GM18867 (cell line): ENCODE measurements around the gene KCNJ15.

ENCODE experiments used
- ATAC-seq: cut with Tn5 transposase; IDR thresholded peaks from one replicate; pipeline ENCODE4 v1.9.1; 2021; ENCODE audit warnings: mild to moderate bottlenecking, moderate library complexity; ENCODE audit not compliant: unreplicated experiment

Gene KCNJ15

GRCh38 chr21:38325216-38325615 is 68.4 kb downstream of the KCNJ15 start:
- no peak for ATAC-seq

DNA sequence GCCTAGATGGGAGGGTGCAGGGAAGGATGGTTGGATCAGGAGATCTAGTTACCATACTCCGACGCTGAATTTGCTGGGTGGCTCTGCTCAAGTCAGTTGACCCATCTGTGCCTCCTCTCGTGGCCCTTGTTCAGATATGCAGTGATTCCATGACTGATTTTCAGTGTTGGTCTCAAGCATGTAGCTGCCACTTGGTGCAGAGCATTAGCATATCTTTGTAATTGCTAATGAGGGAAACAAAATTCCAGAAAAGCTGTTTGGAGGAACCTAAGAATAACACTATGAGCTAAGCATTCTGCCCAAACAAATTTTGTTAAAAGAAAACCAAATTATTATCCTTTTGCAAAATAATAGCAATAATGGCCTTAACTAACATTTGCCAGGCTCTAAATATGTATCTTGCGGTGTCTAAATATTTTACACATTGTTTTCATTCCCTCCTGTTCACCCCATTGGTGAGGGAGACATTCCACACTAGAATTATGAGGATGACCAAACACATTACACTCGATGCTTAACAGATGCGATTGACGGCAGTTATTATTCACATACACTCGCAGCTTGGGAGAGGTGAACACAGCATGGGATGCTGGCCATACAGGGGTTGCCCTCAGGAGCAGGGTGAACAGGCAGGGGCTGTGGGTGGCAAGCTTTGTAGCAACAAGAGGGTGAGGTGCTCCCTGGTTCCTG is 69.1 kb downstream of the KCNJ15 start:
- no peak for ATAC-seq

GRCh38 chr21:38326429-38326828 is 69.6 kb downstream of the KCNJ15 start:
- ATAC-seq = no peak

- no peak for ATAC-seq
Measured at GRCh38 chr21:38326899-38327298, 70.1 kb downstream of the KCNJ15 start.

DNA sequence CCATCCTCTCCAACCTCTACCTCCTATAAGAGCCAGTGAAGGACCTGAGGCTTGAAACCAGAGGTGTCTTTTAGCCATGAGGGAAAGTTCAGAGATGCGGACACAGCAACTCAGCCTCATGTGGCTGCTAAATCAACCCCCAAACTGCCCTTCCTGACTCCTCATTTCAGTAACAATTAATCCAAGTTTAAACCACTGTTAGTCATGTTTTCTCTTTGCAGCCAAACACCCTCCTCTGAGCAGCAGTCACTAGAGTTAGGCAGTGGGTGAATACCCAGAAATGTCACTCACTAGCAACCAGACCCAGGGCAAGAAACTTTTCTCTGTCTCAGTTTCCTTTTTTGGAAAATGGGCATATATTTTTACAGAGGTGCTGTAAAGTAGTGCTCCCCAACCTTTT is 71.2 kb downstream of the KCNJ15 start:
- no peak for ATAC-seq

DNA sequence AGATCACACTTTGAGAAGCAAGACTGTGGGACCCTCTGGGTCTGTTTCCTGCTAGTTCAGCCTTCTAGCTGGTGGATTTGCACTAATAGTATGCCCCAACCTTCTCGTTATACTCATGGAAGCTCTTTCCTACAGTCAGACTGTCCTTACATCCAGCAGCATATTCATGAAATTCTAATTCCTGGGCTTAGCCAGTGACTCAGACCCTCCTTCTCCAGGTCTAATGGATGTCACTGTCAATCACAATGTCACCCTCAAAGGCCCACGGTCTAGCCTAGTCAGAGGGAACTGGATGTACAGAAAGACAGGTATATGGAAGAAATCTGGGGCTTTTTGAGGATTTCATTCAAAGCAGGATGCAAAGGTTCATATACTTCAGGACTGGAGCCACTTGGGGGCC is 72.4 kb downstream of the KCNJ15 start:
- ATAC-seq = no peak

DNA sequence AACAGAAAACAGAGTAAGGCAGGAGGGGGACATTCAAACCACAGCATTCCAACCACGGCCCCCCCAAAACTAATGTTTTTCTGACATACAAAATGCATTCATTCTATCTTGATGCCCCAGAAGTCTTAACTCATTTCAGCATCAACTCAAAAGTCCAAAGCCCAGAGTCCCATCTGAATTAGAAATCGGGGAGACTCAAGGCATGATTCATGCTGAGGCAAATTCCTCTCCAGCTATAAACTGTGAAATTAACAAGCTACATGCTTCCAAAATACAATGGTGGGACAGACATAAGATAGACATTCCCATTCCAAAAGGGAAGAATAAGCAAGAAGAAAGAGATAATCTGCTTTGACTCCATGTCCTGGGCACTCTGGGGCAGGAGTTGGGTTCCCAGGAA is 73.9 kb downstream of the KCNJ15 start:
- ATAC-seq = no peak

- no peak for ATAC-seq
Measured at GRCh38 chr21:38333301-38334272, 76.8 kb downstream of the KCNJ15 start.

GRCh38 chr21:38334866-38335265 is 78.1 kb downstream of the KCNJ15 start:
- no peak for ATAC-seq

- ATAC-seq = no peak
Measured at GRCh38 chr21:38337793-38338192, 81.0 kb downstream of the KCNJ15 start.

DNA sequence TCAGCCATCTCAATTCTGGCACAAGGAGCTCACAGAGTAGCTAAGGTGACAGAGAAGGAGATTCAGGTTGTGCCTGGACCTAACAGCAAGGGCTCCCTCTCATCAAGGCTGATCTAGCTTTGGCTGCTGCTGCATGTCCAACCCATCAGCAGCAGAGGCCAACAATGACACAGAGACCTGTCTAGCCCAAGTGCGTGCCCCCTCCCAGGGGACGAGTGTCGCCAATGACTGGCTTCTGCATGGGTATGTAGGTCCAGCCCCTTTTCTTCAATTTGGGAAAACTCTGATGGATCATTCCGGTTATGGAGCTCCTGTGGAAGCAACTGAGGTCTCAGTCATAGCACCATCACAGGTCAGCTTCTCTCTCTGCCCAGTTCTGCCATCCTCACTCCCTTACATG is 83.3 kb downstream of the KCNJ15 start:
- ATAC-seq = no peak

DNA sequence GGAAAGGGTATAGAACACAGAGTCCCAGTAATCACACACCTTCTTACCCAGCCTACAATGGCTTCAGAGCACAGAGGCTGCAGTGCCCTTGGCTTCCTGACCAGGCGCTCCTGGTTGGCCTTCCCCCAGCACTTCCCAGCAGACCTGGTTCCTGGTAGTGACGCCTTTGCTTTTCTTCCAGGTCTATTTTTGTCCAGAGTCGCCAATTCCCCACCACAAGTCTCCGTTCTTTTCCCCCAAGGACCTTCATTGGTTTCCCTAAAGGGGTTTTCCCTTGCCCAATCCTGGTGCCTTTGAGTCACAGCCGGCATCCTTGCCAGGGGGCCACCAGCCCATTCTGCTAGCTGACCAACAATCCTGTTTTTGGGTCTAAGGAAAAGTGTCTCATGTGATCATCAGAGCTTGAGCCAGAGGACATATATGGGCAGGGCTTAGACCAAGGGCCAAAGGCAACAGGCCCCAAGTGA is 84.8 kb downstream of the KCNJ15 start:
- no peak for ATAC-seq

GRCh38 chr21:38342739-38343138 is 85.9 kb downstream of the KCNJ15 start:
- ATAC-seq = no peak

DNA sequence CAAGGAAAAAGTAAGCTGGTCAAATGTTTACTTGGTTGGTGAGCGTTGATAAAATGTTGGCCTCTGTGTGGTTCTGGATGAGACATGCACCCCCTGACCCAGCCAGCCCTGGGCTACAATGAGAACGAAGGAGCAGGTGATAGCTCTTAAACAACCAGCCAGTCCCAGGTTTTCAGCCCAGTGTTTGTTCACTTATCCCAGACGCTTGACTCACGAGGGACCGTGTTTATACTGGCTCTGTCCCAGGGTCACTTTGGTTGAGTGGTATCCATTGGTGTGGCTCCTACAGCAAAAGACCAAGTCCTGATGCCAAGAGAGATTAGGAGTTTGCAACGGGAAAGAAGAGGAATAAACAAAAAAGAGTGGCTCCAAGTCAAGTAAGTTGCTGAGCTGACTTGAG is 86.9 kb downstream of the KCNJ15 start:
- ATAC-seq = no peak

DNA sequence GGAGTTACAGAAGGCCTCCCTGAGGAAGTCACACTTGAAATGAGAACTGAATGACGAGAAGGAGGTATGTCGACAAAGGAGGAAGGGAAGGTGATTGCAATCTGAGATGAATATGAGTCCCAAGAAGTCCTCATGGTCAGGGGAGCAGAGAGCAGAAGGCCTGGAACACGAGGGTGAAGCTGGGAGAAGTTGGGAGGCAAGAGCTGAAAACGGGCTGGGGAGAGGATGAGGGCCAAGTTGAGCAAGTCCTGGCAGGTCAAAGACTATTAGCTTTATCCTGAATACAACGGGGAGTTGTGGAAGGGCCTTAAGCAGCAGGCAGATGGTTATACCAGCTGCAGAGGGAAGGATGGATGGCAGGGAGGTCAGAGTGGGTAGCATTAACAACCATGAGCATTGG is 89.5 kb downstream of the KCNJ15 start:
- ATAC-seq = no peak

GRCh38 chr21:38349111-38349746 is 92.4 kb downstream of the KCNJ15 start:
- ATAC-seq = no peak

- no peak for ATAC-seq
Measured at GRCh38 chr21:38349977-38350376, 93.2 kb downstream of the KCNJ15 start.

DNA sequence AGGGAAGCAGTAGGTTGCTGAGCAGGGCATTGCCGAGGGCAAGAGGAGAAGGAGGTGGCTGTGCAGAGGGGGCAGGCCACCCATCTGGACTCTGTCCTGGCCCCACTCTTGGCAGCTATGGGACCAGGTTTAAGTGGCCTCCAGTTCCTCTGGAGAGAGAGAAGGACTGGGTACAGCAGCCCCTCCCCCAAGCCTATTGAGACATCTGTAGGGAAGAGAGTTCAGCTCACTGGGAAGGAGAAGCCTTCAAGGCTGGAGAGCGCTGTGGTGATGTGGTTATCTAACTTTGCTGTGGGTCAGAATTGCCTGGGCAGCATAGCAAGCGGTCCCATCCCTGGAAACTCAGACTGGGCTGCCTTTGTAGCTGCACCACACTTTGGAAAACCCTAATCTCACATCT is 93.9 kb downstream of the KCNJ15 start:
- ATAC-seq = no peak

- no peak for ATAC-seq
Measured at GRCh38 chr21:38351176-38351959, 94.6 kb downstream of the KCNJ15 start.

DNA sequence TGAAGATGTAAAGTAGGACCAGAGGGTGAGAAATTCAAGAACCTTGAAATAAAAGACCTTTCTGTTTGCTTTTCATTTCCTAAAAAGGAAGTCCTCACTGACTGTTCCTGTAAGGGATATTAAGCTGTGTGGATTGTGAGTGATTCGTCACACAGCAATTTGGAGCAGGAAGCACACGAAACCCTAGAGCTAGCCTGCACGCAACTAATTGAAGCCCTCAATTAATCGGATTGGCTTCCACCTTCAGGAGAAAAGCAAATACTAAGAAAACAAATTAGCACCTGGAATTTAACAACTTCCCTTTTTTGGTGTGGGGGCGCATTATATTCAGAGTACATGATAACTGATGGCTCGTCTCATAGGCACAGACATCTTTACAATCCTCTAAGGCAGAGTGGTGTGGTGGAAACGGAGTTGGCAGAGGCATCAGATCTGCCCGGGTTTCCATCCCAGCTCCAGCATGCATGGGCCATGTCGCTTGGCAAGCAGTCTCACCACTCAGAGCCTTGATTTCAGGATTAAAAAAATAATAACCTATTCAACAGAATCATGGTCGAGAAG is 95.2 kb downstream of the KCNJ15 start:
- no peak for ATAC-seq
